Duodenal mucosa (tissue), 2 donors: Measurements from ENCODE around the gene MRPL55.
"Not testable (repeated sequence)": the region's sequence is repeated elsewhere in the genome, so short reads cannot be mapped to it uniquely, and the experiment has no call there.

Experiments used
- H3K27ac ChIP-seq: one replicate; pipeline ENCODE4 v1.7.0; 2013; ENCODE audit warnings: low read depth, low read length
- H3K27me3 ChIP-seq, 2 donors: one replicate each; pipeline ENCODE4 v1.7.0; 2013; ENCODE audit warnings: low read length in 2 of 2, control low read depth in 1 of 2; ENCODE audit not compliant: insufficient read depth in 2 of 2, control insufficient read depth in 1 of 2
- H3K36me3 ChIP-seq, 2 donors: one replicate each; pipeline ENCODE4 v1.7.0; 2013; ENCODE audit warnings: low read length in 2 of 2, control low read depth in 1 of 2; ENCODE audit not compliant: insufficient read depth in 2 of 2, control insufficient read depth in 1 of 2
- H3K4me1 ChIP-seq, 2 donors: one replicate each; pipeline ENCODE4 v1.7.0; 2013; ENCODE audit warnings: low read length in 2 of 2, control low read depth in 1 of 2; ENCODE audit not compliant: insufficient read depth in 2 of 2, control insufficient read depth in 1 of 2
- H3K4me3 ChIP-seq, 2 donors: one replicate each; pipeline ENCODE4 v1.7.0; 2013; ENCODE audit warnings: low read length in 2 of 2, low read depth in 1 of 2
- H3K9ac ChIP-seq, 2 donors: one replicate each; pipeline ENCODE4 v1.7.0; 2013; ENCODE audit warnings: low read length in 2 of 2, low read depth in 1 of 2
- H3K9me3 ChIP-seq, 2 donors: one replicate each; pipeline ENCODE4 v1.7.0; 2013; ENCODE audit warnings: low read length in 2 of 2, control low read depth in 1 of 2; ENCODE audit not compliant: control insufficient read depth in 1 of 2

MRPL55 gene

DNA sequence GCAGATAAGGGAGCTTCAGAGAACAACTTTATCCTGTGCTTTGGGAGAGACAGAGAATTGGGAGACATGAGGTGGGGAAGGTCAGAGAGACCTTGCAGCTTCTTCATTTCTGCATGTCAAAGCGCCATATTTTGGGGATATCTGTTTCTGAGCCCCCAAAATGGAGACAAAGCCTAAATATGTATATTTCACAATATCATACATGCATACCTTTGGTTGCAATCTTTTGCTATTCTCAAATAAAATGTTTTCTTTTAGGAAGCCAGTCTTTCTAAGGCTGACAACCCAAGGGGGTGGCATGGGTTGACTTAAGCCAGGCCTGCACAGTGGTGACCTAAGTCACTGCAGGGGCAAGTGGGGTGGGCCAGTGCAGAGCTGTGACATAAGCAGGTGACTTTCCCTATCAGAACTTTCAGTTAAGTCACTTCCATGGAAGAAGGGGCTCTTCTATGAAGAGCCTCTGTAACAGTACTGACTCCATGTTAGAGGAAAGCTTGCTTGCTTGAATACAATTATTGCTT lies 13.9 kb upstream of the MRPL55 start:
- peaks cover 0 to 17% of the 10 kb centered on the region in 2 donors for H3K4me1 ChIP-seq
- no peaks in the 10 kb centered on the region for H3K9me3 ChIP-seq
- no peaks in the 10 kb centered on the region for H3K36me3 ChIP-seq
- H3K4me3 ChIP-seq, result no peak overlapping the region
- no peak overlapping the region for H3K9ac ChIP-seq
- no peak overlapping the region for H3K27ac ChIP-seq
- H3K27me3 ChIP-seq, result no peaks in the 10 kb centered on the region

DNA sequence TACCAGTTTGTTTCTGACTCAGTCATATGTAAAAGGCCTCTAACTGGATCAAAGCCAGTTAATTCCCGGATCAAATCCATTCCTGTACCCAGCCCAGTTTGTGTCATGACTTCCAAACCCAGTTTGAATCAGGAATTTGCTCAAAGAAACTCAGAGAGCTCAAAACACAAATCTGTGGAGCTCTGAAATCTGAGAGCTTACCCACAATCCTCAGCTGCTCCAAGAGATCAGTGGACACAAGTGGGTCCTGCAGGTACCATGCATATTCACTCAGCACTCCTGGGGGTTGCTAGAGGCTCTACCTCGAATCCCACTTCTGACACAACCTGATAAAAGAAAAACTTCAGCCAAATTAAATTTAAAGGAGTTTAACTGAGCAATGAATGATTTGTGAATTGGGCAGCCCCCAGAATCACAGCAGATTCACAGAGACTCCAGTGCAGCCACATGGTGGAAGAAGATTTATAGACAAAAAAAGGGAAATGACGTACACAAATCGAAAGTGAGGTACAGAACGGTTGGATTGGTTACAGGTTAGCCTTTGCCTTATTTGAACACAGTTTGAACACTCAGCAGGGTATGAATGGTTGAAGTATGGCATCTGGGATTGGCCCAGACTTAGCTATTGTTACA lies 11.9 kb upstream of the MRPL55 start:
- Histone ChIP-seq H3K9me3 (no peaks in the 10 kb centered on the region), H3K27me3 (no peaks in the 10 kb centered on the region), H3K27ac (no peak overlapping the region), H3K4me1 (peaks cover 0 to 17% of the 10 kb centered on the region in 2 donors), H3K36me3 (no peaks in the 10 kb centered on the region), H3K4me3 (no peak overlapping the region), H3K9ac (no peak overlapping the region)

DNA sequence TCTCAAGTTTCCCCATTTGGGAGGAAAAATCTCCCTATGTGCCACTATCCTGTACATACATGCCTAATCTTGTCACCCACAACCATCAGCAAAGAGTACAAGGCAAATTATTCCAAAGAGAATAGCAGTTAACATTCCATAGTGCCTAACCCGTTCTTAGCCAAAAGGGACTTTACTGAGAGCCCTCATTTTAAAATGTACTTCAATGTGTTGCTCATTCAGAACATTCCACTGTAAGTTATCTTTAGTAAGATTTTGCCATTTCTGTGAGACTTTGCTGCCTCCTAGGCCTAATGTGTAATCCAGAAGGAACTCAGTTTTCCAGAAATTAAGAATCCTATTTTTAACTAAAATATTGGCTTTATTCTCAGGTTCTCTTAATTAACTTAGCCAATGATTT lies 11.3 kb upstream of the MRPL55 start:
- no peaks in the 10 kb centered on the region for H3K36me3 ChIP-seq
- no peaks in the 10 kb centered on the region for H3K9me3 ChIP-seq
- no peak overlapping the region for H3K27ac ChIP-seq
- H3K4me1 ChIP-seq, result peaks cover 0 to 16% of the 10 kb centered on the region in 2 donors
- H3K9ac ChIP-seq, result no peak overlapping the region
- H3K27me3 ChIP-seq, result no peaks in the 10 kb centered on the region
- no peak overlapping the region for H3K4me3 ChIP-seq

DNA sequence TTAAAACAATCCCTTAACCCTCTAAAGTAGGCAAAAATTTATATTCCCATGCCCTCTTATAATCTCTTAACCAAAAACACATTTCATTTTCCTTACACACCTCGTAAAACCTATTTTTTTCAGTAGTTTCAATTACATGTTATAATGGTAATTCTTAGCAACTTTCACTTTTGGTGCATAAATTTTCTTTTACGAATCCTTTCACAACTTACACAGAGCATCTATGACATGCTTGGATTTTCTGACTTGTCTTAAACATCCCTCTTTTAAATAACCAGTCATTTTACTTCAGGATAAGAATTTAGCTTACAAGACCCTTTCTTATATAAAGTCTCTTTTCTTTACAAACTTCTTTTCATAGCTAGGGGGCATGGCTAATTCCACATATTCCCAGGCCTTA lies 8.9 kb upstream of the MRPL55 start:
- Histone ChIP-seq H3K4me1 (no peaks in the 10 kb centered on the region), H3K9me3 (no peaks in the 10 kb centered on the region), H3K9ac (no peak overlapping the region), H3K36me3 (no peaks in the 10 kb centered on the region), H3K27me3 (no peaks in the 10 kb centered on the region), H3K4me3 (no peak overlapping the region), H3K27ac (no peak overlapping the region)

DNA sequence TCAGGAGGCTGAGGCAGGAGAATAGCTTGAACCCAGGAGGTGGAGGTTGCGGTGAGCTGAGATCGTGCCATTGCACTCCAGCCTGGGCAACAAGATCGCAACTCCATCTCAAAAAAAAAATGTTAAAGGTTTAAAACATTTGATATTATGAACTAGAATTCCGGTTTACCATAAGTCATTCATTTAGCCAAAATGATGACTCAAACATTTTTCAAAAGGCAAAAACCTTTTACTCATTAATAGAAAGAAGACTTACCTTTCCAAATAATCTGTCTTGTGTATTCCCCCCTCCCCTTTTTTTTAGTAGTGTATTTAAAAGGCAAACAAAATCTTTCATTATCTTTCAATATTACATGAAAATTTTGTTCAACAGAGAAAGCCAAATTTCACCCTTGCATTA lies 8.2 kb upstream of the MRPL55 start:
- Histone ChIP-seq H3K27ac (no peak overlapping the region), H3K9ac (no peak overlapping the region), H3K4me3 (no peak overlapping the region), H3K36me3 (no peaks in the 10 kb centered on the region), H3K27me3 (no peaks in the 10 kb centered on the region), H3K4me1 (no peaks in the 10 kb centered on the region), H3K9me3 (no peaks in the 10 kb centered on the region)

DNA sequence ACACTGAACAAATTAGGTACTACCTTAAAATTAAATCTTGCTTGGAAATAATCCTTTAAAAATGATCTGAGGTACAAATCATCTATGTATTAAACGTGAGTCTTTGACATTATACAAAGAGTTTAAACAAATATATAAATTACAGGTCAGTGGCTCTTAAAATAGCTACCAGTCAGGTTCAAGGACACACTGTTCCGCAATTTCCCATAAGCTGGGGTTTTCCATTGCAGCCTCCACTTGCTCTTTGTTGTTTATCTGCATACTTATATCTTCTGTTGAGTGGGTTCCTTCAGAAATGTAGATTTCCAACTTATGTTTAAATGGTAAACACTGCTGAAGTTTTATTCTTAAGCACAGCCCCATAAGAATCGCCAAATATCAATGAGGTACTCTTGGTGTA lies 5.7 kb upstream of the MRPL55 start:
- Histone ChIP-seq H3K9ac (no peak overlapping the region), H3K4me1 (peaks cover 9 to 12% of the 10 kb centered on the region in 2 donors), H3K4me3 (no peak overlapping the region), H3K36me3 (no peaks in the 10 kb centered on the region), H3K9me3 (no peaks in the 10 kb centered on the region), H3K27me3 (no peaks in the 10 kb centered on the region), H3K27ac (no peak overlapping the region)

DNA sequence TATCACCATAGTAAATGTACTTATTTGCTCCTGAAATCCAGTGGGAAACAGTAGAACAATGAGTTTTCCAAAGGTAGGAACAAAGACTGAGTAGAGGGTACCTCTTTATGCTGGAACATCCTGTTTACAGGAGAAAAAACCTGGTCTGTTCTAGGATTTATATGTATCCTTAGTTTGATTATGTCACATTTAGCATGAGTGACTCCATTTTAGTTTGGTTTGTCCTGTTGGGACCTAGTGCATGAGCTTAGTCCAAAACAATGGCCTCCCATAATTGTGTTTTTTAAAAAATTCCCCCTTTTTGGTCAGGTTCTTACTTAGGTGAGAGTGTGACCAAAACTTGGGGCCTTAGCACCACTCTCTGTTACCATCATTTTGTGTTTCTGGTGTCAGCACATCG lies 3.5 kb upstream of the MRPL55 start:
- Histone ChIP-seq H3K9ac (no peak overlapping the region), H3K36me3 (no peaks in the 10 kb centered on the region), H3K4me1 (peaks cover 21 to 23% of the 10 kb centered on the region in 2 donors), H3K9me3 (no peaks in the 10 kb centered on the region), H3K27ac (no peak overlapping the region), H3K27me3 (no peaks in the 10 kb centered on the region), H3K4me3 (no peak overlapping the region)

DNA sequence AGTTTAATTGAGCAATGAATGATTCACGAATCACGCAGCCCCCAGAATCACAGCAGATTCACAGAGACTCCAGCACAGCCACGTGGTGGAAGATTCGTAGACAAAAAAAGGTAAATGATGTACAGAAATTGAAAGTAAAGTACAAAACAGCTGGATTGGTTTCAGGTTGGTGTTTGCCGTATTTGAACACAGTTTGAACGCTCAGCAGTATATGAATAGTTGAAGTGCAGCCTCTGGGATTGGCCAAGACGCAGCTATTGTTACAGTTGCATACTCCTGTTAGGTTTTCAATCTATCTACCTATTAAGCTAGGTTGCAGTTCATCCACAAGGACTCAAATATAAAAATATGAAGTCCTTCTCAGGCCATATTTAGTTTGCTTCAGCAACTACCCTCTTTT lies 3.1 kb upstream of the MRPL55 start:
- no peak overlapping the region for H3K27ac ChIP-seq
- no peaks in the 10 kb centered on the region for H3K27me3 ChIP-seq
- no peaks in the 10 kb centered on the region for H3K36me3 ChIP-seq
- peaks cover 21 to 27% of the 10 kb centered on the region in 2 donors for H3K4me1 ChIP-seq
- no peak overlapping the region for H3K4me3 ChIP-seq
- H3K9ac ChIP-seq, result no peak overlapping the region
- H3K9me3 ChIP-seq, result no peaks in the 10 kb centered on the region

DNA sequence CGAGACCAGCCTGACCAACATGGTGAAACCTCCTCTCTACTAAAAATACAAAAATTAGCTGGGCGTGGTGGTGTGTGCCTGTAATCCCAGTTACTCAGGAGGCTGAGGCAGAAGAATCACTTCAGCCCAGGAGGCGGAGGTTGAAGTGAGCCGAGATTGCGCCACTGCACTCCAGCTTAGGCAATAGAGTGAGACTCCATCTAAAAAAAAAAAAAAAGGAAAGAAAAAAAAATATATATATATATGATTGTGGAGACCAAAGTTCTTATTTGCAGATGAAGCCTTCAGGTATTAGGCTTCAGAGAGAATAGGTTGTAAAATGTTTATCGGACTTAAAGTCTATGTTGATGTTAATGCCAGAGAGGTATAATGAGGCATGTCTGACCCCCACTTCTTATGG lies 2.2 kb upstream of the MRPL55 start:
- not testable (repeated sequence) for H3K27ac ChIP-seq

DNA sequence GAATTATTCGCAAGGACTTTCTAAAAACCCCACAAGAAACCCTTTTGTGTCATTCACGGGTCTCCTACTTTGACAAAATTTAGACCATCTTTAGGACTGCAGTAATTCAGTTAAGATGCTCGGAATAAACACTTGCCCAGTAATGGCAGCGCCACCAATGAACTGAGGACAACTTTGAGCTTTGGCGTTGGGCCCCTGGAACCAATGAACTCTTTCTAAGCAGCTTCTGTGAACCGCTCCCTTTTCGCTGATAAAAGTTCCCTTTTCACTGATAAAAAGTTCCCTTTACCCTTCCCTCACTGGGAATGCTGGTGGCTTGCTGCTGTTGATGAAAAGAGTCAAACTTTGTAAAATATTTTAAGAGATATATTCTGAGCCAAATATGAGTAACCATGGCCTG lies 1.5 kb upstream of the MRPL55 start:
- no peaks in the 10 kb centered on the region for H3K9me3 ChIP-seq
- peaks cover 9 to 11% of the 10 kb centered on the region in 2 donors for H3K36me3 ChIP-seq
- peak overlapping the region; percentile 99 for H3K9ac ChIP-seq
- peaks cover 21 to 27% of the 10 kb centered on the region in 2 donors for H3K4me1 ChIP-seq
- H3K27ac ChIP-seq, result peak overlapping the region; percentile 30
- H3K27me3 ChIP-seq, result no peaks in the 10 kb centered on the region
- H3K4me3 ChIP-seq, result peak overlapping the region; percentile 95 to 98

More for the DNA sequence above, 2.2 kb upstream of the MRPL55 start:
- not testable (repeated sequence) for H3K36me3 ChIP-seq, H3K27me3 ChIP-seq, H3K4me3 ChIP-seq, H3K9me3 ChIP-seq, H3K9ac ChIP-seq
- peaks cover 21 to 27% of the 10 kb centered on the region in 2 donors for H3K4me1 ChIP-seq
